ENCODE results near the gene FAM118B.

Gene FAM118B

DNA sequence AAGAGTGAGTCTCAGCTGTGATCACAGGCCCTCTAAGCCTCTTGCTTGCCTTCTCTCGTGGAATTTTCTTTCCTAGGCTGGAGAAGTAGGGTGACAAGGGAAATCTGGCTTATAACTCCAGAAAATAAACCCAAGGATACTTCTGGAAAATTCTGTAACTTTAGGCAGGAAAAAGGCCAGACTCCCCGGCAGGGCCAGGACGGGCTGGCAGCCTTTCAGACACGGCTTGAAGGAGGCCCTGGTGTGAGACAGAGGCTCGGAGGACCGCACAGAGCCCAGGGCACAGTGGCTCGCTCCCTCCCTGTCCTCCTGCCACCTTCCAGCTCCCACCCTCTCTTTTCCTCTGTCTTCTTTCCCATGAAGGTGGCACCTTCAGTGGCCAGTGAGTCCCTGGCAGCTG is 19.2 kb upstream of the FAM118B start:
- Histone ChIP-seq H4K20me1 (ENCODE audit: insufficient read depth) (no peaks in the 10 kb centered on the region), H3K4me3 (IDR thresholded peaks at IDR 0.05; ENCODE audit: insufficient read depth, low read depth, low read length) (no peak overlapping the region), H3K4me2 (no peak overlapping the region), H2AFZ (ENCODE audit: low read depth) (no peak overlapping the region), H3K4me1 (ENCODE audit: low read depth, poor library complexity, severe bottlenecking) (peaks cover 90% of the 10 kb centered on the region), H3K79me2 (ENCODE audit: insufficient read depth, low read depth) (no peaks in the 10 kb centered on the region), H3K27me3 (ENCODE audit: insufficient read depth, low read depth) (no peaks in the 10 kb centered on the region), H3K9ac (no peak overlapping the region), H3K36me3 (ENCODE audit: insufficient read depth) (no peaks in the 10 kb centered on the region), H3K27ac (no peak overlapping the region; the same call in 1 of the 2 replicates)
- no peak for TF ChIP-seq CTCF (conservative IDR thresholded peaks at IDR 0.05; ENCODE audit: low read depth, low read length)

DNA sequence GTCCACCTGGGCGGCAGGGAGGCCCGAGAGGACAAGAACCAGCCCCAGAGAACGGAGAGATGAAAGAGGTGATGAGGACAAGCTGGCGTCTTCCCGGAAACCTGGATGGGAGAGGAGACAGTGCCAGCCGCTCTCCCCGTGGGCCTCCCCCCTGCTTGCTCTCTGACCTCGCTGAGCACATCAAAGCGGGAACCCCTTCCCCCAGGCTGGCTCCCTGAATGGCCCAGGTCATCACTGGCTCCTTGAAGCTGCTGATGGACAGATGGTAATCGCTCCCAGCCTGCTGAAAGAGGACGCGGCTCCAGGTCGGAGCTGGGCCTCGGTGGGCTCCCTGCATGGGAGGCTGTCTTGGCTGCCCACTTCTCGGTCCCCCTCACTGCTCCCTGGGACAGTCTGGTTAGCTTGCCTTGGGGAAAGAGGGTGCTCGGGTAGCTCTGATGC is 18.5 kb upstream of the FAM118B start:
- Histone ChIP-seq H3K27me3 (ENCODE audit: insufficient read depth, low read depth) (no peaks in the 10 kb centered on the region), H3K4me2 (no peak overlapping the region), H3K79me2 (ENCODE audit: insufficient read depth, low read depth) (no peaks in the 10 kb centered on the region), H4K20me1 (ENCODE audit: insufficient read depth) (no peaks in the 10 kb centered on the region), H3K4me1 (ENCODE audit: low read depth, poor library complexity, severe bottlenecking) (peaks cover 90% of the 10 kb centered on the region), H3K9ac (no peak overlapping the region), H3K36me3 (ENCODE audit: insufficient read depth) (no peaks in the 10 kb centered on the region), H3K4me3 (IDR thresholded peaks at IDR 0.05; ENCODE audit: insufficient read depth, low read depth, low read length) (no peak overlapping the region), H2AFZ (ENCODE audit: low read depth) (no peak overlapping the region), H3K27ac (no peak overlapping the region)
- no peak for TF ChIP-seq CTCF (conservative IDR thresholded peaks at IDR 0.05; ENCODE audit: low read depth, low read length)

DNA sequence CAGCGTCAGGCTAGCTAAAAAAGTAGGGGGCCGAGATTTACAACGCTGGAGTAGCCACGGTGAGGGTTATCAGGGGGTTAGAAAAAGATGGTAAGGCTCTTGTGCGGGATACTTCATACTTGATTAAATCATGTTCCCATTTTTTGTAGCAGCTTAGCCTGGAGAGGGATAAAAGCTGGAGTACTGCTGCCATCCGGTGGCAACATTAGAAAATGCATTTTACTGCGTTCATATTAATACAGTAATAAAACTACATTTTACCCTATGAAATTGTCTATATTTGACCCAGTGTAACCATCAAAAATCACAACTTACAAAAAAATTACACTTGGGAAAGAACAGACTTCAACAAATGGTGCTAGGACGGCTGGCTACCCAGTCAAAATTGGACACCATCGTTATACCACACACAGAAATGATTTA is 17.4 kb upstream of the FAM118B start:
- Histone ChIP-seq H3K36me3 (ENCODE audit: insufficient read depth) (no peaks in the 10 kb centered on the region), H2AFZ (ENCODE audit: low read depth) (no peak overlapping the region), H3K4me2 (no peak overlapping the region; the same call in 1 of the 2 replicates), H3K4me3 (IDR thresholded peaks at IDR 0.05; ENCODE audit: insufficient read depth, low read depth, low read length) (no peak overlapping the region), H3K4me1 (ENCODE audit: low read depth, poor library complexity, severe bottlenecking) (peaks cover 98% of the 10 kb centered on the region), H3K79me2 (ENCODE audit: insufficient read depth, low read depth) (no peaks in the 10 kb centered on the region), H4K20me1 (ENCODE audit: insufficient read depth) (no peaks in the 10 kb centered on the region), H3K27ac (no peak overlapping the region), H3K27me3 (ENCODE audit: insufficient read depth, low read depth) (no peaks in the 10 kb centered on the region), H3K9ac (no peak overlapping the region)
- peak; percentile 78 for TF ChIP-seq CTCF (conservative IDR thresholded peaks at IDR 0.05; ENCODE audit: low read depth, low read length)

GRCh38 chr11:126195119-126195518 is 16.5 kb upstream of the FAM118B start:
- Histone ChIP-seq H2AFZ (ENCODE audit: low read depth) (no peak overlapping the region), H4K20me1 (ENCODE audit: insufficient read depth) (no peaks in the 10 kb centered on the region), H3K4me1 (ENCODE audit: low read depth, poor library complexity, severe bottlenecking) (peaks cover 91% of the 10 kb centered on the region), H3K4me3 (IDR thresholded peaks at IDR 0.05; ENCODE audit: insufficient read depth, low read depth, low read length) (no peak overlapping the region), H3K27ac (no peak overlapping the region), H3K79me2 (ENCODE audit: insufficient read depth, low read depth) (no peaks in the 10 kb centered on the region), H3K27me3 (ENCODE audit: insufficient read depth, low read depth) (no peaks in the 10 kb centered on the region), H3K36me3 (ENCODE audit: insufficient read depth) (no peaks in the 10 kb centered on the region), H3K9ac (no peak overlapping the region), H3K4me2 (no peak overlapping the region)
- TF ChIP-seq CTCF (conservative IDR thresholded peaks at IDR 0.05; ENCODE audit: low read depth, low read length), result no peak

All from KMS-11 (cell line).